PC-3 (cell line): ENCODE measurements around the gene TRIM27. TPM values are rescaled to one million over a fixed set of nuclear protein-coding genes. Genes with fewer than 3 reads are reported as not detected.

Source experiments
- ATAC-seq: fragments of 200-7000 bp; cut with Tn5 transposase; 2 replicates; pipeline ENCODE4 v1.9.1; 2020; ENCODE audit warnings: mild to moderate bottlenecking, moderate library complexity
- BruUV-seq: library from RNA; stranded (reverse); fragments of 400-500 nt; replicated peaks from 2 replicates; lab custom pipeline; 2021; lab: Mats Ljungman, UMichigan
- CTCF ChIA-PET: fragments of 300-600 bp; sonication (Branson Sonifier 250); formaldehyde crosslinking; loops from one replicate; lab custom pipeline; 2022; ENCODE audit warnings: antibody characterized with exemption; lab: Charles Lee
- POLR2A ChIA-PET: fragments of 300-600 bp; sonication (Branson Sonifier 250); formaldehyde crosslinking; loops from one replicate; lab custom pipeline; 2022; ENCODE audit warnings: antibody characterized with exemption; ENCODE audit not compliant: unreplicated experiment; lab: Charles Lee
- DNase-seq: peaks from one replicate; pipeline ENCODE4 v3.0.0-alpha.2; 2015
- H2AFZ ChIP-seq: fragments of 300-600 bp; sonication (generic); 2 replicates; pipeline ENCODE4 v1.6.0; 2016; ENCODE audit warnings: antibody characterized with exemption, low read length
- H3F3A ChIP-seq: fragments of 300-600 bp; sonication (generic); one replicate; pipeline ENCODE4 v1.6.0; 2017; ENCODE audit warnings: antibody characterized with exemption, low read length, control low read depth, mild to moderate bottlenecking; ENCODE audit not compliant: unreplicated experiment
- H3K27ac ChIP-seq: fragments of 300-600 bp; sonication (generic); 2 replicates; pipeline ENCODE4 v1.5.1; 2016; ENCODE audit warnings: mild to moderate bottlenecking, low read length
- H3K27me3 ChIP-seq: fragments of 300-600 bp; sonication (generic); 2 replicates; pipeline ENCODE4 v1.6.1; 2016; ENCODE audit warnings: low read length, mixed read lengths
- H3K36me3 ChIP-seq: fragments of 300-600 bp; sonication (generic); 2 replicates; pipeline ENCODE4 v1.6.1; 2016; ENCODE audit warnings: low read depth, mixed run types, low read length, mixed read lengths
- H3K4me1 ChIP-seq: fragments of 300-600 bp; sonication (generic); 2 replicates; pipeline ENCODE4 v1.5.1; 2016; ENCODE audit warnings: low read length; ENCODE audit not compliant: insufficient read depth
- H3K4me2 ChIP-seq: fragments of 300-600 bp; sonication (generic); 2 replicates; pipeline ENCODE4 v1.6.0; 2016; ENCODE audit warnings: low read length
- H3K4me3 ChIP-seq: fragments of 300-600 bp; sonication (generic); 2 replicates; pipeline ENCODE4 v1.5.1; 2016; ENCODE audit warnings: mild to moderate bottlenecking, low read length, mixed read lengths
- H3K79me2 ChIP-seq: fragments of 300-600 bp; sonication (generic); 2 replicates; pipeline ENCODE4 v1.6.1; 2017; ENCODE audit warnings: low read length, mixed read lengths
- H3K9ac ChIP-seq: fragments of 300-600 bp; sonication (generic); 2 replicates; pipeline ENCODE4 v1.6.0; 2016; ENCODE audit warnings: mild to moderate bottlenecking, low read length
- H3K9me2 ChIP-seq: fragments of 300-600 bp; sonication (generic); replicated peaks from 2 replicates; pipeline ENCODE4 v1.6.1; 2016; ENCODE audit warnings: mixed run types, low read length, mixed read lengths
- H3K9me3 ChIP-seq: fragments of 300-600 bp; sonication (generic); 2 replicates; pipeline ENCODE4 v1.6.1; 2016; ENCODE audit warnings: low read length, mixed read lengths
- H4K20me1 ChIP-seq: fragments of 300-600 bp; sonication (generic); 2 replicates; pipeline ENCODE4 v1.6.1; 2016; ENCODE audit warnings: low read length, mixed read lengths
- CTCF ChIP-seq: fragments of 300-600 bp; sonication (generic); conservative IDR thresholded peaks from 2 replicates; pipeline ENCODE4 v1.5.1; 2017; ENCODE audit warnings: antibody characterized with exemption, low read depth, mild to moderate bottlenecking, low read length
- EZH2 ChIP-seq: fragments of 300-600 bp; sonication (generic); IDR thresholded peaks from one replicate; pipeline ENCODE4 v1.6.1; 2017; ENCODE audit warnings: antibody characterized with exemption, mild to moderate bottlenecking, low read length; ENCODE audit not compliant: unreplicated experiment
- EZH2phosphoT487 ChIP-seq: fragments of 300-600 bp; sonication (generic); IDR thresholded peaks from 2 replicates; pipeline ENCODE4 v1.6.1; 2018; ENCODE audit warnings: mild to moderate bottlenecking, antibody characterized with exemption, low read length, borderline replicate concordance
- intact Hi-C: fragments of 100-400 bp; cut with micrococcal nuclease; formaldehyde crosslinking; loops from 2 replicates; pipeline ENCODE4 v1.9.0; 2023
- total RNA-seq: library from RNA; depleted of rRNA; stranded (reverse); fragments of >200 nt; gene quantifications from 2 replicates; pipeline ENCODE4 v1.2.3, GENCODE V29; 2014

Gene TRIM27
- total RNA-seq, 1 experiment from 2014 or later, result 85.8 TPM

- peak overlapping the region; percentile 60 for H3K27ac ChIP-seq
- no peaks in the 10 kb centered on the region for H4K20me1 ChIP-seq
- intact Hi-C loops, result loop anchor here (1.0 to 2.0 kb wide), 3 partner anchors 18 to 102 kb away; no protein-coding TSS in a partner anchor
- TF ChIP-seq EZH2phosphoT487 (no peak), EZH2 (no peak), CTCF (no peak)
- ATAC-seq, result peak; percentile 23
- H3K27me3 ChIP-seq, result no peaks in the 10 kb centered on the region
- no peaks in the 10 kb centered on the region for H3F3A ChIP-seq
- no peaks in the 10 kb centered on the region for H3K9me2 ChIP-seq
- peak overlapping the region; percentile 95 for H3K4me3 ChIP-seq
- H3K9ac ChIP-seq, result peak overlapping the region; percentile 54
- H3K36me3 ChIP-seq, result no peaks in the 10 kb centered on the region
- no peaks in the 10 kb centered on the region for H3K9me3 ChIP-seq
- H2AFZ ChIP-seq, result peak overlapping the region; percentile 97
- H3K4me2 ChIP-seq, result peak overlapping the region; percentile 89
- ChIA-PET CTCF (interaction anchor here (0.6 to 1.0 kb wide), 2 partner anchors 102 to 162 kb away, joined by 3 to 4 read pairs; no protein-coding TSS in a partner anchor), POLR2A (no interaction called here)
- H3K79me2 ChIP-seq, result no peaks in the 10 kb centered on the region
- peak; percentile 71 for DNase-seq
- no TSS peak for BruUV-seq
- H3K4me1 ChIP-seq, result peaks cover 4% of the 10 kb centered on the region; the same call in 1 of the 2 replicates
These were observed 16.6 kb upstream of the TRIM27 start for GRCh38 chr6:28940294-28940857.

GRCh38 chr6:28933069-28933468 is 9.3 kb upstream of the TRIM27 start:
- H3K36me3 ChIP-seq, result no peaks in the 10 kb centered on the region
- H3K27ac ChIP-seq, result no peak overlapping the region
- H3K27me3 ChIP-seq, result no peaks in the 10 kb centered on the region
- no peaks in the 10 kb centered on the region for H3K79me2 ChIP-seq
- intact Hi-C loops, result no loop called here
- no peaks in the 10 kb centered on the region for H4K20me1 ChIP-seq
- no peaks in the 10 kb centered on the region for H3K9me3 ChIP-seq
- TF ChIP-seq CTCF (no peak), EZH2 (no peak), EZH2phosphoT487 (no peak)
- H3K4me3 ChIP-seq, result no peak overlapping the region
- no peaks in the 10 kb centered on the region for H3K9me2 ChIP-seq
- ChIA-PET POLR2A (no interaction called here), CTCF (no interaction called here)
- BruUV-seq, result no TSS peak
- no peak overlapping the region for H3K9ac ChIP-seq
- no peak for ATAC-seq
- no peak overlapping the region for H3K4me2 ChIP-seq
- no peaks in the 10 kb centered on the region for H3F3A ChIP-seq
- DNase-seq, result no peak
- H3K4me1 ChIP-seq, result no peaks in the 10 kb centered on the region
- no peak overlapping the region for H2AFZ ChIP-seq

GRCh38 chr6:28929887-28930620 is 6.3 kb upstream of the TRIM27 start:
- no peak for DNase-seq
- H3K79me2 ChIP-seq, result no peaks in the 10 kb centered on the region
- POLR2A ChIA-PET, result no interaction called here

More at GRCh38 chr6:28929887-28930620, 6.3 kb upstream of the TRIM27 start:
- intact Hi-C loops, result no loop called here
- Histone ChIP-seq H3K4me3 (no peak overlapping the region), H3K9ac (no peak overlapping the region), H3K9me2 (no peaks in the 10 kb centered on the region), H3K27ac (no peak overlapping the region), H4K20me1 (no peaks in the 10 kb centered on the region), H2AFZ (no peak overlapping the region), H3K27me3 (no peaks in the 10 kb centered on the region), H3K36me3 (no peaks in the 10 kb centered on the region), H3K4me2 (no peak overlapping the region), H3K4me1 (no peaks in the 10 kb centered on the region), H3F3A (no peaks in the 10 kb centered on the region), H3K9me3 (no peaks in the 10 kb centered on the region)
- BruUV-seq, result no TSS peak
- ATAC-seq, result no peak
- CTCF ChIA-PET, result interaction anchor here (0.6 kb wide), 1 partner anchor 24 kb away, joined by 4 read pairs; no protein-coding TSS in a partner anchor
- TF ChIP-seq EZH2phosphoT487, result no peak
- no peak for TF ChIP-seq EZH2
- no peak for TF ChIP-seq CTCF
